ENCODE measurements around the gene NFIA.

NFIA gene

DNA sequence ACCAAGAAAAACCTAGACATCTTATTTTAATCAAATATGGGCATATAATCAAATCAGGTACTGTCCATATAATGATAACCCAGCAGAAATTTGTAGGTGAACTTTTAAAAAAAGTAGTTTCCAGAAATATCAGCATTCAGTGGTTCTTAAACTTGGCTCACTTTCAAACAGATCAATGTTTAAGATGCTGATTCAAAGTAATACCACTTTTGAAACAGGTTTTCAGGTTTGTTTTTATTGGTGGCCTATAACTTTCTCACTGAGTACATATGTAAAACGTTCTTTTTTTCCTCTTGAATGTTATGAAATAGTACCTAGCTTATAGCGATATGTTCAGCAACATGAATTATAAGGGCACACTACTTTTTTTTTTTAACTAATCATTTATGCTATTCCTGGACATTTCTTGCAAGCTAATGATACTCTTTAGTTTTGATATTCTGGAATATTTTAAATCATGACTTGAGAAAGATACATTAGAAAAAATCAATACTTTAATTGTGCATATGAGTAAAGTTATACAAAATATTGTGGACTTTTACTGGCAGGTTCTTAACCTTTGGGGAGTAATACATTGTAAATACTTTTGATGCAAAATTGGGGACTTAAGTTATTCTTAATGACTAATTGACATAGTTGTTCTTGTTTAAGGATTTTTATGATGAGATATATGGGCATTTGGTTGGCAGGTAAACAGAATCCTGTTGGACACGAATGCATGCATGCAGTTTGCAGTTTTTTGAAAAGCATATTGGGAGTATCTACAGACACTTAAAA lies 3.0 kb downstream of the NFIA start:
- no peak for DNase-seq

GRCh38 chr1:61085983-61086644 lies 3.8 kb downstream of the NFIA start:
- no peak for DNase-seq

GRCh38 chr1:61087571-61087970 lies 5.2 kb downstream of the NFIA start:
- DNase-seq = no peak

GRCh38 chr1:61088163-61088974 lies 6.0 kb downstream of the NFIA start:
- DNase-seq = no peak

- DNase-seq = no peak
Observed at GRCh38 chr1:61089338-61089737, 7.0 kb downstream of the NFIA start.

- no peak for DNase-seq
Observed at GRCh38 chr1:61089741-61090140, 7.4 kb downstream of the NFIA start.

DNA sequence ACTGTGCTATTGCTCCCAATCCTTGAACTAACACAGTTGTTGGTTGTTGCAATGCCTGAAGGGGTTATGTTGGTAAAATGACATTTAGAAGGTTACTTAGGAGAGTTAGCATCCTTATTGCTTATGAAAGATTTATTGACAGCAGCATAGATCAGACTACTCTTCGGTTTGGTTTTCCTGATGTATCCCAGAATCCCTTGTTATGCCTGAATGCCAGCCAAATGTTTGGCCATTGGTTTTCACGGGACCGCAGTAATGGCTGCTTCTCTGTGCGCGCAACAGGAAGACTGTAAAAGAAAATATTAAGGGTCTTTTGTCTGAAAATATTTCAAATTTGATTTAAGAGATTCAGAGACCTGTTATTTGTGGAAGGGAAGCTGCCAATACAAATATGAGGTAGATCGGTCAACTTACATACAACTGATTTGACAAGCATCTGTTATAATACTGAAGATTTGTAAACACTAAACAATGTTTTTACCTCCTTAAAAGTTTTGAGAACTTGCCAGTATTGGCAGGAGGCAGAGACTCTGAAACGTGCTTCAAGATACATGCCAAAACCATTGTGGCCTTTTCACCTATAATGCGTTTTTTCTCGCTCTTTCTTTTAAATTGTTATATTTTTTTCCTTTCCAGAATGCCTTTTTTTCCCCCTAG lies 8.3 kb downstream of the NFIA start:
- no peak for DNase-seq

DNA sequence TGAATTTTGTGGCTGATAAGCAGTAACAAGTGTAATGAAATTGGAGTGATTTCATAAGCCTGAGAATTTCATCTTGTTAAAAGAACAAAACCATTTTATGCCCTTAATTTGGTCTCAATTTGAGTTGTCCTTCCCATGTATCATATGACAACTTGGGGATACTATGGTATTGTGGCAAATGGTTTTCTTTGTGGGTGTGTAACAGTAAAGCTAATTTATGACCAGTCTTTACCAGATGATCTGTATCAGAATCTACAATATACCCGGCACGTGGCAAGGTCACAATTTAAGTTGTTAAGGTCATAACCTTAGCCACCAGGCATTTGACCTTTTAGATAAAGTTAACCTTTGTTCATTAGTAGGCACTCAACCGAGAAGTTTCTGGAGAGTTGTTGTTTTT lies 9.1 kb downstream of the NFIA start:
- DNase-seq = no peak

DNA sequence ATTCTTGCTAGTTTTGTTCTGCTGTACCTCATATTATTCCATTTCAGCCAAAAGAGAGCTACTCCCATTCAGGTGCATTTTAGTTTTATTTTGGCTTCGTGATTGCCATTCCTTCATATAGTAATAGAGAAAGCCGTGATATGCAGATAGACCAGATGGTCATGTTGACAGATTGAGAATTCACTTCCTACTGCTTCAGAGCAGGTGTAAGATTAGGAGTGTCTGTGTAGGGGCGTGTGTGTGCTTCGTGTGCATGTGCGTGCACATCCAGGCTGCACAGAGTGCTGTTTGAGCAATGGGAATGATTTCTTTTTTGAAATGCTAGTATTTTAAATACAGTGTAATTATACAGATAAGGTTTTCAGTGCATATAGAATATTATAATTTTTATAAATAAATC lies 10.3 kb downstream of the NFIA start:
- no peak for DNase-seq

- DNase-seq = no peak
Observed at GRCh38 chr1:61093525-61094137, 11.3 kb downstream of the NFIA start.

- no peak for DNase-seq
Observed at GRCh38 chr1:61094677-61095469, 12.5 kb downstream of the NFIA start.

DNA sequence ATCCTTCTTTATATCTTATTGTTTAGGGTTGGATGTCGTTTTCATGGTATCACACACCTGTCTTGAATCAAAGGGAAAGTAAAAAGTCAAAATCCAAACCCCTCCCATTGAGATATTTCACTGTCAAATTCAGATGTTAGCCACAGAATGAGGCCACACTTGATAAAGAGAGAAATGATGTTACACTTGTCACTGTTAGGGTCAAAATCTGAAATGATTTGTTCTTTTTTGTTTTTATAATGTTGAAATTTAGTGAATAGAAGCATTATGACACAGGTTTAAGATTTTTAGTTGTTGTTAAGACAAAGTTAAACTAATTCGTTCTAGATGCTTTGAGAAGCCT lies 13.1 kb downstream of the NFIA start:
- no peak for DNase-seq

- no peak for DNase-seq
Observed at GRCh38 chr1:61097317-61097716, 15.0 kb downstream of the NFIA start.

- no peak for DNase-seq
Observed at GRCh38 chr1:61097722-61098121, 15.4 kb downstream of the NFIA start.

DNA sequence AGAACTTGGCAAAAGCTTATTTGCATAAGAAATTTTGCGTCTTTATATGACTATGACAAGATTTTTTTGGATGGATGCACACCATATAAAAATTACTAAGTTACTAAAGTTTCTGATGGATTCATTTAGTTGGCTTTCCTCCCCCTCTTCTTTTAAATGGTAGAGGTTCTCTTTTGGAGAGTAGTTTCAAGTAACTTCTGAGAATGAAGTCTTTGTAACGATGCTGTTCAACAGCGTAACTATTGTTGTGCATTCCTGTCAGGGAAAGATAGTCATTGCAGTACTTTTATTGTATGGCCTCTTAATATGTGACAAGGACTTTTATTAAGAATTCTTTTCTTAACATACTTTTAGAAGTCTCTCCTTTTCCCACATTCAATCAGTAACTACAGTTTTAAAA lies 16.0 kb downstream of the NFIA start:
- DNase-seq = no peak

DNA sequence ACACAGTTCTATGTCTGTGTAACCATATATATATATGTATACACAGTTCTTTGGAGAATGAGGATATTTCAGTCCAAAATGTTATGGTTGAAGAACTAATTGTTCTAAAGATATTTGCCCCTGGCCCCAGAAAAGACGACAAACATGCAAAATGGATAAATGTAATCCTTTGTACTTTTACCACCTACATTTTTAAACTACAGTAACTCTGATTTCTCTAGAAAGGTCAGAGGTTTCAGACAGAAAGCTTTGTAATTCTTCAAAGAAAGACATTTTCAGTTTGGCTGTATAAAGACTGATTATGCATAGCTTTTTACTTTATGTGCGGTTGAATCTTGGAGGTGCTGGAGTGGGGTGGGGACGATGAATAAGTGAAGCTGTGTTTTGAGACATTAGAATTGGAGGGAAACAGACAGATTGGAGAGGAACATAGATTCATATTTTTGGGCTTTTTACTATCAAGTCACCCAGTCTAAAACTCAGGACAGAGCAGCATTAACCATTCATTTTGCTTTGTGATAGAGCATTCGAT lies 16.6 kb downstream of the NFIA start:
- no peak for DNase-seq

GRCh38 chr1:61100578-61100977 lies 18.2 kb downstream of the NFIA start:
- DNase-seq = no peak

GRCh38 chr1:61101536-61101935 lies 19.2 kb downstream of the NFIA start:
- no peak for DNase-seq

DNA sequence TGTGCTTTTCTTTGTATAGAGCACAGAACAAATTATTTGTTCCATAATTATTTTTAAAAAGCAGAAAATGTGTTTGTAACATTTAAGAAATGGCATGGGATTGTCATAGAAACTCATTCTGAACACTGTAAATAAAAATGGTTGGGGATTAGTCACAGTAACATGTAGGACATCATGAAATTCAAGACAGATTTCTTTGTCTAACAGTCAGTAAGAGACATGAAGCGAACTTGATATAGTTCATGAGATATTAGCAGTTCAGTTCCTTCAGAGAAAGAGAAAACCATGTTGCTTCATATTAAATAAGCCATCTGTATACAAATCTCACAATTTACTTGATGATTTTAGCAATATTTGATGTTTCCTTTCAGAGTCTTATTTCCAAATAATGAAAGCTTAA lies 19.7 kb downstream of the NFIA start:
- DNase-seq = no peak

DNA sequence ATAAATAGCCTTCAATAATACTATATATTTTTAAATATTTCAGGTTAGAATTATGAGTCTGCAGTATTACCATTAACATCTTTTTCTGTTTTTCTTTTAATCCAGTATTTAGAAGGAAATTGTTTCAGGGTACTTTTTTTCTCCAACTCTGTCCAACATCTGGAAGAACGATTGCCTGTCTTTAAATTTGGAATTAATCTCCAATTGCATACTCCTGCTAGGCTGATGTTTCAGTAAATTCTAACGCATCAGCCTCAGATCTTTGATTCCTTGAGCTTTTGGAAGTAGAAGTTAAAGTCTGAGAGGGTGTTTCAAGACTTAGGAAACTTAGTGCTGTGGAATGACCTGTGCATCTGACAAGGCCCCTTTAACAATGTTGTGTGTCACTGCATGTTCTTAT lies 20.3 kb downstream of the NFIA start:
- no peak for DNase-seq

- DNase-seq = no peak
Observed at GRCh38 chr1:61104220-61104671, 21.9 kb downstream of the NFIA start.

- no peak for DNase-seq
Observed at GRCh38 chr1:61107638-61108037, 25.3 kb downstream of the NFIA start.
